Inflammatory macrophage (primary cell): Measurements from ENCODE around the gene BAG5.
A peak's percentile ranks its signal among the peaks of the same experiment; 100 is the strongest.

Experiments
- DNase-seq, 2 donors: peaks; one replicate each; pipeline ENCODE4 v3.0.0-alpha.2; 2020 to 2022

Gene BAG5

DNA sequence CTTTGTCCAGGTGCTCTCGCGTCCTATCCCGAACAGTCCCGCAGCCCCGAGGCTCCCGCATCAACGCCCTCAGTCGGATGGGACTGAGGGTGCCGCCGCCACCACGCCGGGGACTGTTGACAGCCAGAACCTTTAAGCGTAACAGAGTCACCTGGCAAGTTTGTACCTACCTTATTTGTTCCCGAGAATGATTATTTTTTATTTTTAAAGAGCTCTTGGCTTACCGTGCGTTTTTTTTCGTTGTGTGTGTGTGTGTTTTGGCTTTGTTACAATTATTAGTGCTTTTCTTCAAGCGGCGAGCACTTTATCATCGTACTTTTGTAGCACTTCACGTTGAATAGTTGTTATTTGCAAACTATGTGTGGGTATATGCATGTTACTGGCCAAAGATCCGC is 766 bp upstream of the BAG5 start:
- DNase-seq = no peak

DNA sequence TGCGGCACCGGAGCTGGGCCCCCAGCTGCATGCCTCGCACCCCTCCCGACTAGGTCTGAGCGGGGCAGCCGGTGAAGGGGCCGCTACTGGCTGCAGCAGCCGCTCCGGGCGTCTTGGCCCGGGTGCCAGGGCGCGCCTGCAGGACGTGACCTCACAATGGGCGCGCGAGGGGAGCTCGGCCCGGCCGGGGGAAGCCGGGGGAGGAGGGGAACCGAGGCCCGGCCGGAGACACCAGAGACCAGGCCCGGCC is 353 bp downstream of the BAG5 start:
- peak in 1 of 2 donors; percentile 56 for DNase-seq

DNA sequence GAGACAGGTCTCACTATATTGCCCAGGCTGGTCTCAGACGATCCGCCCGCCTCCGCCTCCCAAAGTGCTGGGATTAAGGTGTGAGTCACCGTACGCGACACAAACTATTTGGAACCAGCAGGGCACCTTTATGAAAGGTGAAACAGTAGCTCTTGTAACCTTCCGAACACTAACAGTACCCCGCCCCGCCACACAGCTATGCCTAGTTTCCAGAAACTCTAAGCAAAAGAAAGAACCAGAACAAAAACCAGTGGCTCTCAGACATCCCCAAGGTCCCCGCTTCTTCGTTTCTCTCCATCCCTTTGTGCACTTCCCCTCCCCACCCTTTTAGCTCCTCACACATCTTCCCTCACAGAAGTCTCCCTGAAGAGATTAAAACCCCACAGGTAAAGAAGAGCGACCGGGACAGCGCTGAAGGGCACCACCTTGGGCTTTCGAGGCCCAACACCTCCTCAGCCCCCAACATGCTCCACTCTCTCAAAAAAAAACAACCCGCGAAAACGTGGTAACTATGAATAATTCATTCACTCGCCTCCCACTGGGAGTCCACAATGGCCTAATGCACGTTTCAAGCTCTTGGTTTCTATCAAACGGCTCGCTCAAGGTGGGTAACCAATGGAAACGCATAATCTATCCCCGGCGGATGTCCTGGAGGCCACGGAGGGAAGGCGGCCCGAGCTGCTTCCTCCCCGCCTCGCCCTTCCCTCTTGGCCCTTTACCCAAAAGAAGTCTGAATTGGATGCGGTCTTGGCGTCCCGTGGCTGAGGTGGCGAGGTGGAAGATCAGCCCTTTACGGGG is 877 bp downstream of the BAG5 start:
- peak; percentile 33 to 45 for DNase-seq

GRCh38 chr14:103560691-103561090 is 1.8 kb downstream of the BAG5 start:
- DNase-seq = peak; percentile 54 to 66

DNA sequence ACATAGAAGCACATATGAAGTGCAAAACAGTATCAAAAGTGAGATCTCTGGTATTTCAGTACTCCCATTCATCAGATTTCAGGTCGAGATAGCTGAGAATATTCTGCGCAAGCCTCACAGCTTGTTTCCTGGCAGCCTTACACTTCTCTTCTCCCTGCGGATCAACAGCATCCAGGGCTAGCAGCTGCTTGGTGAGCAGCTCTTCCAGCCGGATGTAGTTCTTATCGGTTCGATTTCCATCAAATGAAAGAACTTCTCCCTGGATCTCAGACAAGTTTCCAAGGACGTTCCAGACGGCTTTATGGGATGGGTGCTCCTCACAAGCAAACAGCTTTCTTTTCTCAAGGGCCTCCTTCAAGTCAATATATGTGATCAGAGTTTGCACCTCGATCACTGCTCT is 2.7 kb downstream of the BAG5 start:
- no peak for DNase-seq

GRCh38 chr14:103558071-103558882 is 4.2 kb downstream of the BAG5 start:
- no peak for DNase-seq

- no peak for DNase-seq
These were observed 5.3 kb downstream of the BAG5 start for GRCh38 chr14:103556946-103557758.

- DNase-seq = no peak
These were observed 6.7 kb downstream of the BAG5 start for GRCh38 chr14:103555559-103556337.

GRCh38 chr14:103552846-103553210 is 9.6 kb downstream of the BAG5 start:
- DNase-seq = no peak

GRCh38 chr14:103552011-103552845 is 10.2 kb downstream of the BAG5 start:
- DNase-seq = no peak

DNA sequence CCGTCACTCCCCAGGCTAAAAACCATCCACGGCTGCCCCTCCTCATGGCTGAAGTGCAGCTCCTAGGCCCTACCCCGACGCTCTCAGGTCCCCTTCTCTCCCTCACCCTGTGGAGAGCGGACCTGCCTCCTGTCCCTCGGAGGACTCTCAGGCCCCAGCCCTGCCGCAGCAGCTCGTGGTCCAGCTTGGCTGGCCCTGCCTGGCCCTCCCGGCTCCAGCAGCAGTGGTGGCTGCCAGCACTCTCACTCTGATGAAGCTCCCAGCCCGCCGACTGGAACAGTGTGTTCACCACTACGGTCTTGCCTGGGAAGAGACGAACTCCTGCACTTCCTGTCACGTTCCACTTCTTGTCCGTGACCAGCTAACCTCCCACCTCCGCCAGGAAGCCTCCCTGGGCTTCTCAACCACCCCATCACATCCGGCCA is 11.1 kb downstream of the BAG5 start:
- DNase-seq = no peak

- no peak for DNase-seq
These were observed 11.8 kb downstream of the BAG5 start for GRCh38 chr14:103550451-103551337.

GRCh38 chr14:103549361-103550311 is 12.8 kb downstream of the BAG5 start:
- no peak for DNase-seq

GRCh38 chr14:103548463-103549351 is 13.8 kb downstream of the BAG5 start:
- DNase-seq = no peak

DNA sequence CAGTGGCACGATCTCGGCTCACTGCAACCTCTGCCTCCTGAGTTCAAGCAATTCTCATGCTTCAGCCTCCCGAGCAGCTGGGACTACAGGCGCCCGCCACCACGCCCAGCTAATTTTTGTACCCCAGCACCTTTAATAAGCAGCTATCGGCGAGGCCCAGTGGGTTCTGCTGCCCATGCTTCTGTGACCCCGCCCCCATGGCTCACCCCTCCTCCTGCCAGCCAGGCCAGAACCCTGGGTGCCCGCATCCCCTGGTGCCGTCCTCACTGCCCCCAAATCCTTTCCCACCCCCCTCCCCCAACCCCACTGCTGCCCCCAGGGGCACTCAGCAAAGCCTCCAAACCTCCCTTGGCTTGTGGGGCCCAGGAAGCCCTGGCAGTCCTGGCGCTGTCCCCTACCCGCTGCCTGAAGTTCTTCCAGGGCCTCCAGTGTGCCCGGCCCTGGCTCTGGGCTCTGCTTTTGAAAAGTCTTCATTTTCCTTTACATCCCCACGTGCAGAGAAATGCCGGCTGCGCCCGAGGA is 14.5 kb downstream of the BAG5 start:
- no peak for DNase-seq

GRCh38 chr14:103547455-103547940 is 15.0 kb downstream of the BAG5 start:
- no peak for DNase-seq

DNA sequence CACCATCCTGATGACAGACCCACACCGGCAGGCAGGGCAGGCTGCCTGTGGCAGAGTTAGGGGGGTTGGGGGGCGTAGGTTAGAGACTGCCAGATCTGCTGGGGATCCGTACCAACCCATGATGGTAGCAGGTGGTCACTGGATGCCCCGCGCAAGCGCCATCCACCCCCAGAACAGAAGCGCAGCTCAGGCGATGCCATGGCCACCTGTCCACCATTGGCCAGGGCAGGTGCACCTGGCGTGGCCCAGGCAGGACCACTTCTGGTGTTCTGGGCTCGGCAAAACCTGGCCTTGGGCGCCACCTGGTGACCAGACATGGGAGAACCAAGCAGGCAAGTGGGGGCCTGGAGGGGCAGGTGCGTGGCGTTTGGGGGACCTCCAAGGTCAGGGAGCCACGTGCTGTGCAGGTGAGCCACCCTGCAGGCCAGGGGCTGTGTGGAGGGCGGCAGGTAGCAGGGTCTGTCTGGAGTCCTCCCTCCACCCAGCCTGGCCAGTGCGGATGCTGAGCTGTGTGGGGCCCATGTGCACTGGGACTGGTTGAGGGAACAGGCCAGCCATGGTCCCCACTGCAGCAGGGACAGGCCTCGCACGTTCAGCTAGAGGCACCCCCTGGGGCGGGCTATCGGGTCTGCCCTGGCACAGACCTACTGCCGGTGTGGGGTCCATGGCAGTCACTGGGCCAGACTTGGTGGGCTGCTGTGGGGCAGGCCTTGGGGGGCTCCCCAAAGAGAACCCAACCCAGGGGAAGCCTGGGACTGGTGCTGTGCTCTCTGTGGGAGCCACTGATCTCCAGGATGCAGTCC is 15.6 kb downstream of the BAG5 start:
- DNase-seq = peak; percentile 32 to 42
